DND-41 (cell line): ENCODE measurements around the gene EPB41L2.

Experiments
- CTCF ChIP-seq: IDR thresholded peaks from 2 replicates; pipeline ENCODE4 v1.5.1; 2012; ENCODE audit warnings: borderline replicate concordance, low read length, moderate library complexity, mild to moderate bottlenecking; ENCODE audit not compliant: poor library complexity, severe bottlenecking; ENCODE audit errors: extremely low read depth
- EZH2 ChIP-seq: IDR thresholded peaks from 3 replicates; pipeline ENCODE4 v1.6.1; 2012; ENCODE audit warnings: borderline replicate concordance, low read depth, mild to moderate bottlenecking, moderate library complexity, low read length, inconsistent platforms; ENCODE audit not compliant: severe bottlenecking

DNA sequence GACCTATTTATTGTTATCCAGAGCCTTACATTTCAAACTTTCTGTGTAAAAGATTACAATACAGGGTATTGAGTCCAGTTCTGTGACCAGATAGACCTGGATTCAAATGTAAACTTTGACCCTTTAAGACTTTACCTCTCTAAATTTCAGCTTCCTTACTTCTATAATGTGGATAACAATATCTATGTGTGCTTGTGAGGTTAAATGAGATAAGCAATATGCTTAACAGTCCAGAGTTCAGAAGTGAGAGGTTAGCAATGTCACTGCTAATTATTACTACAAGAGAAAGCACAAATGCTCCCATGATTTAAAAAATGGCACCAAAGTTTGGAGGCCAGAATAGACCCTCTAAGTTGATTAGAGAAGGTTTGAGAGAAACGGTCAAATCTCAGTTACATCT lies 27.5 kb downstream of the EPB41L2 start:
- no peak for TF ChIP-seq EZH2
- TF ChIP-seq CTCF: no peak
